GM18526 (cell line): ENCODE measurements around the gene LIMS2.

ENCODE experiments used
- POLR2A ChIP-seq: IDR thresholded peaks from 3 replicates; pipeline ENCODE4 v1.6.1; 2011; ENCODE audit not compliant: insufficient read length; ENCODE audit errors: extremely low read depth

The LIMS2 gene

DNA sequence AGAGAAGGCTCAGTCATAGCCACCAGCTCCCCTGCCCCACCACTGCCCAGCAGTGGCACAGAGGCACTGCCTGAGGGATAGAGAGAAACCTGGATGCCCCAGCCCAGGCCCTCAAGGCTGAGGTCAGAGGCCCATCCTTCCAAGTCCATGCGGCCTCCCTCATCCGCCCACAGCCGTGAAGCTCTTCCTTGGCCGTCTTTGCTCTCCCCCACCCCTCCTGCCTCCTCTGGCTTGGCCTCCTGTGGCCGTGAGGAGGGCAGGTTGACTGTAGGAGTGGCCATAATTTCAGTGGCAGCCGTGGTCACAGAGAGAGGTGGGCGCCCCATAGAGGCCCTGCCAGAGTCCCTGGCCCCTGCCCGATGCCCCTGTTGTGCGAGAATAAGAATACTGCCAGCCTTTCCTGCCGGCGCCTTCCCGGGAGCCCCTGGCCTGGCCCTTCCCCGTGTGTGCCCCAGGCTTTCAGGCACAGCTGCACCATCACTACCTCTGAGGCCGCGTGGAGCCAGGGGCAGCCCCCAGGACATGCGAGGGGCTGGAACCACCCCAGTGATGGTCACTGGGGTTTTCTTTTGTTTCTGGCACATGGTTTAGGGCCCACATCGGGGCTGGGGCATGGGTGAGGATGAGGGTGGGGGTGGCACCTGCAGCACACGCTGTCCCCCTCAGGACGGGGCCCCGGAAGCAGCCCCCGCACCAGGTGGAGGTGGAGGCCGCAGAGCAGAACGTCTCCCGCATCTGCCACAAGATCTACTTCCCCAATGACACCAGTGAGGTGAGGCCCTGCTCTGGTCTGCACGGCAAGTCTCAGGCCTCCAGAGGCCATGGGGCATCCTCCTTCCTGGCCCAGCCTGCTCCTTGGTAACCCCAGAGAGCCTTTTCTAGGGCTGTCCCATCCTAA is 42.5 kb downstream of the LIMS2 start:
- TF ChIP-seq POLR2A = no peak

DNA sequence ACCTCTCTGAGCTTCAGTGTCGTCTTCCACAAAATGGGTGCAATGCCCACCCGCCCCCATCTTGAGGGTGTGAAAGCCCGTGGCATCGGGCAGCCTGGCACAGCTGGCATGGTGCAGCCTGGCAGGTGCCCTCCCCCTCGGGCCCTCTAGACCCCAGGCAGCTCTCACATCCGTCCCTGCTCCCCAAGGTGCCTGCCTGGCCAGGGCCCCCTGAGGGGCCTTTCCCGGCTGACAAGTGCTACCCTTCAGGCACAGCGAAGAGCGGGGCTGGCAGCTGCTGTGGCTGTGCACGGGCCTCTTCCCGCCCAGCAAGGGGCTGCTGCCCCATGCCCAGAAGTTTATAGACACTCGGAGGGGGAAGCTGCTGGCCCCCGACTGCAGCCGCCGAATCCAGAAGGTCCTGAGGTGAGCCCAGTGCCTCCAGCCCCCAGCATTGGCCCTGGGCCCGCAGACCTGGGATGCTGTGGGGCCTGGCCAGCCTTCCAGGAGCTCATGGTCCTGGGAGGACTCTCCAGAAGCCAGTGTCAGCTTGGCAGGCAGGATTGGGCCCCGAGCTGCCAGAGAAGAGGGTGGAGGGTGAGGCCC is 43.2 kb downstream of the LIMS2 start:
- no peak for TF ChIP-seq POLR2A

DNA sequence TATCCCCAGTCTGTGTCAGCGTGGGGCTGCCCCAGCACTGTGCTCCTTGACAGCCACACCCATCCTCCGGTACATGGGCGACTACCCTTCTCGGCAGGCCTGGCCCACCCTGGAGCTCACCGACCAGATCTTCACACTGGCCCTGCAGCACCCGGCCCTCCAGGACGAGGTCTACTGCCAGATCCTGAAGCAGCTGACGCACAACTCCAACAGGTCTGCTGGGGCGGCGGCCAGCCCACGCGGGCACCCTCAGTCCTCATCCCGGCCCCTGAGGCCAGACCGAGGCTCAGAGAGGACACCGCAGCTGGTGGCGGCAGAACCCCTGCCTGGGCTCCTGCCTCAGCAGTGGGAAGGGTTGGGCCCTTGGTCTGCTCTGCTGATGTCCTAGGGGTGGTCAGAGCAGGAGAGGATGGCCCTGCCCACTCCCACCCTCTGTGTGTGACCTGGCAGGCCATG is 43.8 kb downstream of the LIMS2 start:
- no peak for TF ChIP-seq POLR2A

DNA sequence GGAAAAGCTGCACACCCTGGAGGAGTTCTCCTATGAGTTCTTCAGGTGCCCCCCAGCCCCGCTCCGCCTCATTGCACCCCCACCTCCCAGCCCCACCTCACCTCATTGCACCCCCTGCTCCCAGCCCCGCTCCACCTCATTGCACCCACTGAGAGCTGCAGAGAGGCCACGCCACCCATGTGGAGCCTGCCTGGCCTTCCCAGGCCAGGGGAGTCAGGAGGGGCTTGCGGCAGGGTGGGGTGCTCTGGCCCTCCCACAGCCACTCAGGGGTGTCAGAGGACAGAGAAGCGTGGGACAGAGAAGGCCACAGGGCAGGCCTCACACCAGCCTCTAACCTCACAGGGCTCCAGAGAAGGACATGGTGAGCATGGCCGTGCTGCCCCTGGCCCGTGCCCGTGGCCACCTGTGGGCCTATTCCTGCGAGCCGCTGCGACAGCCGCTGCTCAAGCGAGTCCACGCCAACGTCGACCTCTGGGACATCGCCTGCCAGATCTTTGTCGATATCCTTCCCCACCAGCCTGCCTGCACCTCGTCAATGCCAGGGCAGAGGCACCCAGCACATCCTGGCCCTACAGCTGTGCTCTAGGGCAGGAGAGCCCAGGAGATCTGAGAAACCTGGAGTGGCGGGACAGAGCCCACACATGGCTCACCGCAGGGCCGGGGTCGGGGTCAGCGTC is 44.3 kb downstream of the LIMS2 start:
- TF ChIP-seq POLR2A = no peak

DNA sequence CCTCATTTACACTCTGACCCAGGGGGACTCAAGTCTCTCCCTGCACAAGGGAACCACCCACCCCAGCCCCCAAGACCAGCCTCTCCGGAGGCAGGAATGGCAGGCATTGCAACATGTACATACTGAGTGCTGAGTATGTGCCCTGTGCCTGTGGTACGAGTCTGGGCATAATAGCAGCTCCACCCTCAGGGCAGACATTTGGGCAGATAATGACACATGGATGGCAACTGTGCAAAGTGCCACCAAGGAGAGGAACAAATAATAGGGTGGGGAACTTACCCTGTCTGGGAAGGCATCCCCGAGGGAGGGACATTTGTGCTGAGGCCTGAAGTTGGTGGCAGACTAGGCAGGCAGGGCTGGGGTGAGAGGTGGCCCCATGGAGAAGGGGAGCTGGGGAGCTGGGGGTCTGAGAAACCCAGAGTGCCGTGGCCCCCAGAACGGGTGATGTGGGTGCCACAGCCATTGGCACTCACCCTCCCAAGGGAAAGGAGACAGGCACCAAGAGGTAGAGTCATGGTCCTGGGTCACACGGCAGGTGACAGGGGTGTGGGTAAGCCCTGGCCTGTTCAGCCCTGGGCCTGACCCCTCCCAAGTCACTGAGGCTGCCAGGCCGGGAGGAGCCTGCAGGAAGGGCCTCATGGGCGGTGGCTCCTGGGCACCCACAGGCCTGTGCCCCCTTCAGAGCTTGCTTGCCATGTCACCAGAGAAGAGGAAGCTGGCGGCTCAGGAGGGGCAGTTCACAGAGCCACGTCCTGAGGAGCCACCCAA is 45.0 kb downstream of the LIMS2 start:
- no peak for TF ChIP-seq POLR2A

DNA sequence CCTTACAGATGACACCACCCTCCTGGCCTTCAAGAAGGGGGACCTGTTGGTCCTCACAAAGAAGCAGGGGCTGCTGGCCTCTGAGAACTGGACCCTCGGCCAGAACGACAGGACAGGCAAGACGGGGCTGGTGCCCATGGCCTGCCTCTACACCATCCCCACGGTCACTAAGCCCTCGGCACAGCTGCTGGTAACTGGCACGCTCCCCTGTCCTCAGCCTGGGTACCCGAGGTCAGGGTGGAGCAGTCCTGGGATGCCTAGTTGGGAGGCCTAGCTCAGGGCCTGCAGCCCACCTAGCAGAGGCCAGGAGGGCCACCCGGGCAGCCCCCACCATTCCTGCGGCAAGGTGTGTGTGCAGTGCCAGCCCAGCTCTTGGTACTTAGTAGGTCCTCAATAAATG is 45.7 kb downstream of the LIMS2 start:
- no peak for TF ChIP-seq POLR2A

DNA sequence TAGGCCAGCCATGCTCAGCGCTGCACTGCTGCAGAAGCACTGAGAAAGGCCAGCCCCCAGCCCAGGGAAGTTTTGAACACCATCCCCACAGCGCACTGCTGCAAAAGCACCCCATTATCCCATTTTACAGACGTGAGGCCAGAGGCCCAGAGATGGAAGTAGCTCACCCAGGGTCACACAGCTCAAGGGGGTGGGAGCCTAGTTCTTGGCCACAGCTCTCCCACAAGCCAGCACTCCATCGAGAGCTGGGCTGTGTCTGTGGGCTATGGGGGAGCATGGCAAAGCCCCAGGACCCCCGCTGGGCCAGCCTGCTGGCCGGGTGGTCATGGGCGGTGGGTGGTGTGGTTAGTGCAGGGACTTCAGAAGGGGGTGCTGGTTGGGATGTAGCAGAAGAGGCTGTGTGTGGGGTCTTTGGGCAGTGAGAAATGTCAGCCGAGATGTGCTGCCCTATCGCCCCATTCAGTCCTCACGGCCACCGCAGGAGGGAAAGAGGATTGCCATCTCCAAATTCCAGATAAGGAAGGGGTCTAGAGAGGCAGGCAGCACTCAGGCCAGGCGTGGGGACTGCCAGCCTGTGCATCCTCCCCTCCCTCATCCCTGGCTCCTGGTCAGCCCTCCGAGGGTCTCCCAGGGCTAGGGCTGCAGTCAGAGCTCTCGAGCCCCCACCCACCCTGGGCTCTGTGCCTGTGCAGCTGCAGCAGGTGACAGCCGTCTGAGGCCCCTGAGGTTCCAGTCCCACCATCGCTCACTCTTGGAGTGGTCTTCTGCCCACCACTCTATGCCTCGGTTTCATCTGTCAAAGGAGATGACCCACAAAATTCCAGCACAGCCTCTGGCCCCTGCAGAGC is 46.3 kb downstream of the LIMS2 start:
- TF ChIP-seq POLR2A = no peak

DNA sequence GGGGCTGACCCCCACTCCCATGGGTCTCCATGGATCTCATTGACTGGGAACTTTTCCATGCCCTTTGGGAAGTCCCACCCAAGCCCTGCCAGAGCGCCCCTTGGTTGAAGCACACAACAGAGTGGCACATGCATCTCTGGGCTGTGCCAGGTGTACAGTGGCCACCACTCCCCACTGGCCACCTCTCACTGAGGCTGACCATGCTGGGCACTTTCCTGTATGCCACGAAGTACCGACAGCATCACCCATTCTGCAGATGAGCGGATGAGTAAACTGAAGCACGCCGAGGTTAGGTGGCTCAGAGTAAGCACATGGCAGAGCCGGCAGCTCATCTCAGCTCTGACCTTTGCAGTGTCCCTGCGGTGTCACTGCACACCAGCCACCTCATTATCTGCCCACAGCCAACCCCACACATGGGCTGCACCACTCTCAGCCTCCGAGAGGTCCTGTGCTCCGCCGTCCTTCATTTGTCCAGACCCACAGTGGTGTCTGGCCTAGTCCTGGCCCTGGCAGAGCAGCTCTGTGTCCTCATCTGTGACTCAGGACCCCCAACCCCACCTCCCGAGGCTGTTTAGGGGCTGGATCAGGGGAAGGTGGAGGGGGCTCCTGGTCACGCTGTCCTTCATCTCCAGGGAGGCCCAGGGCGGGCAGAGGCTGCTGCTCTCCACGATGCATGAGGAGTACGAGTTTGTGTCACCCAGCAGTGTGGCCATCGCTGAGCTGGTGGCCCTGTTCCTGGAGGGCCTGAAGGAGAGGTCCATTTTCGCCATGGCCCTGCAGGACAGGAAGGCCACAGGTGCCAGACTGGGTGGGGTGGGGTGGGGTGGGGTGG is 47.4 kb downstream of the LIMS2 start:
- no peak for TF ChIP-seq POLR2A

DNA sequence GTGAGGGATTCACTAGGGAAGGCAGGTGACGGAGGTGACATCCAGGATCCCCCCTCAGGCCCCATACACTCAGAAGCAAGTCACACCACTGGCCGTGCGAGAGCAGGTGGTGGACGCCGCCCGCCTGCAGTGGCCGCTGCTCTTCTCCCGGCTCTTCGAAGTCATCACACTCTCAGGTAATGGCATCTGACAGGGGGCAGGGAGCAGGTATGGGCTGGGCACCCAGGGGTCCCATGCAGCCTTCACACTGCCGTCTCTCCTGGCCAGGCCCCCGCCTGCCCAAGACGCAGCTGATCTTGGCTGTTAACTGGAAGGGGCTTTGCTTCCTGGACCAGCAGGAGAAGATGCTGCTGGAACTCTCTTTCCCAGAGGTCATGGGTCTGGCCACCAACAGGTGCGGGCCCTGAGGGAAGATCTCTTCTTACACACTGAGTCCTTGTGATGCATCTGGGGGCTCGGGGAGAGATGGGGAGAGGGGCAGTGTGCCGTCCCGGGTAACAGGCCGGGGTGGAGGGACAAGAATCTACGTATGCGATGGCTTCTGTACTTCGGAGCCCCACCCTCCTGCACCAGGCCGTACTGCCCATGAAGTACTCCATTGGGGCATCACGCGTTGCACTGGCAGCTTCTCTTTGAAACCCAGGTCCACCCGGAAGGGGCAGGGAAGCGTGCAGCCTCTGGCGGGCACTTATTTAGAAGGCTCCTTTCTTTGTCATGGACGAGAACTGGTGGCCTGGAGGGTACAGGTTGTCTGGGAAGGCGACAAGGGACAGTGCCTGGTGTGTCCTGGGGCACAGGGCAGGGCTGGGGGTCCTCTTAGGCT is 48.2 kb downstream of the LIMS2 start:
- TF ChIP-seq POLR2A = no peak

DNA sequence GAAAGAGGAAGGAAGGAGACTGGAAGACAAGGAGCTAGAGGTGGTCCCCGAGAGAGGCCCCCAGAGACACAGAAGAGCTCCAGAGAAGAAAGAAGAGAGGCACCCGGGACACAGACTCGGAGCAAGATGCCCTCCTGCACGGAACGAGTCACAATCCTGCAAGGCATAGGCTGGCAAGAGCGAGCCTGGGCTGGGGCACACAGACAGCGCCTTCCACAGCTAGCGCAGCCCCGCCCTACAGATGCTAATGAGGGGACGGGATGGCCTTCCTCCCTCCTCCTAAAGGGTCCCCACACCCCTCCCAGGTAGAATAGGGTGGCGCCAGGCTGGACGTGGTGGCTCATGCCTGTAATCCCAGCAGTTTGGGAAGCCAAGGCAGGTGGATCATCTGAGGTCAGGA is 49.2 kb downstream of the LIMS2 start:
- no peak for TF ChIP-seq POLR2A

DNA sequence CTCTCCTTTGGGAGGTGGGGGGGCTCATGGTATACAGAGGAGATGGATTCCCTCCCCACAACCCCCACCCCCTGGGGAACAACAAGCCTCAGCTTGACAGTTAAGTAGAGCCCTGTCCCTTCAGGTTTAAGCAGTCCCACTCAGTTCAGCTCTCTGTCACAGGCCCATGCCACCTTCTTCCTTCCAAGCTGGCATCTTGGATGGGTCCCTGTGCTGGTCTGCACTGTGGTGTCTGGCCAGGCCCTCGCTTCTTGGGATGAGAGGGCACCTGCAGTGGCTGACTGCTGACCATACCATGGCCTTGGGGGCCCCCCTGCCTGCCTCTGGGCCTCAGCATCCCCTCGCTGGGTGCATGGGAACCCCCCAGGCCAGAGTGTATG is 49.8 kb downstream of the LIMS2 start:
- TF ChIP-seq POLR2A = no peak

DNA sequence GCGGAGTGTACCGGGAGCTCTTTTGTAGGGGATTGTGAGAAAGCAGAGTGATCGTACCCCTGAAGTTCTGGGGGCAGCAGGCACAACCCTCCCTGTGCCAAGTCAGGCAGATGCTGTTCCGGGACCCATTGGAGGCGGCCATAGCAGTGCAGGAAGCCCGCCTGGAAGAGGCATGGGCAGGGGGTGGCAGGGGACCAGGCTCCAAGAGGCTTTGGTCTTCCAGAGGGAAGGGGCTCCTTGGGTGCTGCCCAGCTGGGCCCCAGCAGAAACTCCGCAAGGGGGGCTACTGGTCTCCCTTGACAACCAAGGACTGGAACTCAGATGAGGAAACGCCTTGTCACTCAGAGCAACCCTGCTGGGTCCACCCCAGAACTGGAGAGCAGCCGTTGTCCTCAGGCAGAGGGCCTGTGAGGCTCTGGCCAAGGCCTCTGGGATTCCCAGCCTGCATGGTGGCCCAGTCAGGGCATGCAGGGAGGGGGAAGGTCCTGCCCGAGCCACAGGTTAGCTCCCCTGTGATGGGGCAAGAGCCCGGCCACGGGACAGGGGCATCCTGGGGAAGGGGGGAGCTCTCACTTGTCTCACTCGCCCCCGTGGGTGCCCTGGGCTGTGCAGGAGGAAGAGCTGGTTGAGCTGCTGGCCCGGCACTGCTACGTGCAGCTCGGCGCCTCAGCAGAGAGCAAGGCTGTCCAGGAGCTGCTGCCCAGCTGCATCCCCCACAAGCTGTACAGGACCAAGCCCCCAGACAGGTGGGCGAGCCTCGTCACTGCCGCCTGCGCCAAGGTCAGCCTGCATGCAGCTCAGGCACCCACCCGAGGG is 50.4 kb downstream of the LIMS2 start:
- no peak for TF ChIP-seq POLR2A
